DOHH2 (cell line): ENCODE measurements around the gene KCNAB1.

Experiments
- H3F3A ChIP-seq: fragments of 200-600 bp; sonication (generic), shearing (Covaris generic); 2 replicates; pipeline ENCODE4 v1.6.0; 2016; ENCODE audit warnings: antibody characterized with exemption, mild to moderate bottlenecking; ENCODE audit not compliant: control insufficient read depth, insufficient read depth
- H3K27ac ChIP-seq: fragments of 200-600 bp; sonication (generic); 2 replicates; pipeline ENCODE4 v1.5.1; 2014; ENCODE audit warnings: low read depth, mild to moderate bottlenecking, low read length, moderate library complexity
- H3K27me3 ChIP-seq: fragments of 200-600 bp; sonication (generic); 2 replicates; pipeline ENCODE4 v1.6.1; 2014; ENCODE audit warnings: mild to moderate bottlenecking, low read length, mixed read lengths; ENCODE audit not compliant: control insufficient read depth
- H3K36me3 ChIP-seq: fragments of 200-600 bp; sonication (generic); 2 replicates; pipeline ENCODE4 v1.6.1; 2014; ENCODE audit warnings: mild to moderate bottlenecking, low read length, moderate library complexity, mixed read lengths; ENCODE audit not compliant: control insufficient read depth
- H3K4me1 ChIP-seq: fragments of 200-600 bp; sonication (generic); 2 replicates; pipeline ENCODE4 v1.6.1; 2014; ENCODE audit warnings: mild to moderate bottlenecking, low read length, mixed read lengths; ENCODE audit not compliant: control insufficient read depth
- H3K4me2 ChIP-seq: fragments of 200-600 bp; sonication (generic); 2 replicates; pipeline ENCODE4 v1.6.0; 2014; ENCODE audit warnings: mild to moderate bottlenecking, low read length, moderate library complexity
- H3K4me3 ChIP-seq: fragments of 200-600 bp; sonication (generic); 2 replicates; pipeline ENCODE4 v1.5.1; 2014; ENCODE audit warnings: mild to moderate bottlenecking, low read length, mixed read lengths
- H3K79me2 ChIP-seq: fragments of 200-600 bp; sonication (generic); 2 replicates; pipeline ENCODE4 v1.6.1; 2014; ENCODE audit warnings: mild to moderate bottlenecking, low read length, mixed read lengths; ENCODE audit not compliant: control insufficient read depth
- H3K9me2 ChIP-seq: fragments of 200-600 bp; sonication (generic); replicated peaks from 2 replicates; pipeline ENCODE4 v1.6.1; 2014; ENCODE audit warnings: mild to moderate bottlenecking, low read length, mixed read lengths; ENCODE audit not compliant: control insufficient read depth
- H3K9me3 ChIP-seq: fragments of 200-600 bp; sonication (generic); 2 replicates; pipeline ENCODE4 v1.6.1; 2014; ENCODE audit warnings: antibody characterized with exemption, low read length, mixed read lengths; ENCODE audit not compliant: control insufficient read depth, insufficient read depth
- H4K20me1 ChIP-seq: fragments of 200-600 bp; sonication (generic); 2 replicates; pipeline ENCODE4 v1.6.0; 2014; ENCODE audit warnings: low read depth, mild to moderate bottlenecking, antibody characterized with exemption, low read length, moderate library complexity; ENCODE audit not compliant: control insufficient read depth, insufficient read depth
- CTCF ChIP-seq: fragments of 200-600 bp; sonication (generic); IDR thresholded peaks from one replicate; pipeline ENCODE4 v1.5.1; 2014; ENCODE audit warnings: antibody characterized with exemption, mild to moderate bottlenecking, low read depth, low read length; ENCODE audit not compliant: poor library complexity, severe bottlenecking
- EZH2phosphoT487 ChIP-seq: fragments of 200-600 bp; sonication (generic); IDR thresholded peaks from 2 replicates; pipeline ENCODE4 v1.6.1; 2017; ENCODE audit warnings: borderline replicate concordance, mild to moderate bottlenecking, antibody characterized with exemption, low read length, moderate library complexity, mixed read lengths

Gene KCNAB1

GRCh38 chr3:156176629-156177210 is 56.3 kb downstream of the KCNAB1 start:
- no peaks in the 10 kb centered on the region for H3K79me2 ChIP-seq
- no peaks in the 10 kb centered on the region for H4K20me1 ChIP-seq
- H3K4me3 ChIP-seq: no peak overlapping the region
- no peak overlapping the region for H3K4me2 ChIP-seq
- no peaks in the 10 kb centered on the region for H3F3A ChIP-seq
- H3K27me3 ChIP-seq: no peaks in the 10 kb centered on the region
- no peaks in the 10 kb centered on the region for H3K4me1 ChIP-seq
- H3K9me3 ChIP-seq: no peaks in the 10 kb centered on the region
- H3K27ac ChIP-seq: no peak overlapping the region
- H3K9me2 ChIP-seq: no peaks in the 10 kb centered on the region
- no peak for TF ChIP-seq EZH2phosphoT487
- no peak for TF ChIP-seq CTCF
- H3K36me3 ChIP-seq: no peaks in the 10 kb centered on the region

- Histone ChIP-seq H3K4me1 (no peaks in the 10 kb centered on the region), H3K9me2 (no peaks in the 10 kb centered on the region), H3K27ac (no peak overlapping the region), H3K9me3 (no peaks in the 10 kb centered on the region), H3F3A (no peaks in the 10 kb centered on the region), H3K4me3 (no peak overlapping the region), H3K27me3 (no peaks in the 10 kb centered on the region), H4K20me1 (no peaks in the 10 kb centered on the region), H3K36me3 (no peaks in the 10 kb centered on the region), H3K4me2 (no peak overlapping the region), H3K79me2 (no peaks in the 10 kb centered on the region)
- TF ChIP-seq EZH2phosphoT487 (no peak), CTCF (no peak)
Observed at GRCh38 chr3:156180077-156180476, 59.7 kb downstream of the KCNAB1 start.

- H4K20me1 ChIP-seq: no peaks in the 10 kb centered on the region
- H3K4me3 ChIP-seq: no peak overlapping the region
- TF ChIP-seq CTCF (no peak), EZH2phosphoT487 (no peak)
- no peaks in the 10 kb centered on the region for H3K27me3 ChIP-seq
- no peak overlapping the region for H3K27ac ChIP-seq
- H3K4me1 ChIP-seq: no peaks in the 10 kb centered on the region
- H3F3A ChIP-seq: no peaks in the 10 kb centered on the region
- H3K9me3 ChIP-seq: no peaks in the 10 kb centered on the region
- H3K4me2 ChIP-seq: no peak overlapping the region
- H3K79me2 ChIP-seq: no peaks in the 10 kb centered on the region
- no peaks in the 10 kb centered on the region for H3K36me3 ChIP-seq
- no peaks in the 10 kb centered on the region for H3K9me2 ChIP-seq
Observed at GRCh38 chr3:156181509-156181908, 61.1 kb downstream of the KCNAB1 start.
